Vagina (tissue), 2 donors: ENCODE results near the gene CBR3. TPM values are rescaled to one million over a fixed set of nuclear protein-coding genes. Genes with fewer than 3 reads are reported as not detected.
"Not testable (repeated sequence)": the region's sequence is repeated elsewhere in the genome, so short reads cannot be mapped to it uniquely, and the experiment has no call there.

Source experiments
- DNase-seq, 2 donors: peaks; one replicate each; pipeline ENCODE4 v3.0.0-alpha.2; 2017; ENCODE audit errors: extremely low spot score in 2 of 2
- H3K27ac ChIP-seq: fragments of 200-600 bp; sonication (generic); one replicate; pipeline ENCODE4 v1.5.1; 2019
- H3K27me3 ChIP-seq: fragments of 200-600 bp; sonication (generic); one replicate; pipeline ENCODE4 v1.5.1; 2019
- H3K36me3 ChIP-seq, 2 donors: fragments of 200-600 bp; sonication (generic); one replicate each; pipeline ENCODE4 v1.5.1; 2017 to 2019
- H3K4me1 ChIP-seq: fragments of 200-600 bp; sonication (generic); one replicate; pipeline ENCODE4 v1.5.1; 2019
- H3K4me3 ChIP-seq, 2 donors: fragments of 200-600 bp; sonication (generic); 1 replicate in 1 of 2; 2 replicates in 1 of 2; pipeline ENCODE4 v1.5.1; 2016 to 2019
- H3K9me3 ChIP-seq: fragments of 200-600 bp; sonication (generic); one replicate; pipeline ENCODE4 v1.5.1; 2019
- CTCF ChIP-seq, 3 experiments: fragments of 450-650 bp in 2 of 3; fragments of 200-600 bp in 1 of 3; sonication (generic) in 1 of 3; IDR thresholded peaks; one replicate each; pipeline ENCODE4 v1.5.1; 2017 to 2019; ENCODE audit warnings: antibody characterized with exemption in 3 of 3, mild to moderate bottlenecking in 2 of 3, moderate library complexity in 2 of 3
- POLR2A ChIP-seq, 2 donors: fragments of 450-650 bp; IDR thresholded peaks; one replicate each; pipeline ENCODE4 v1.6.1; 2017; ENCODE audit warnings: antibody characterized with exemption in 2 of 2, mild to moderate bottlenecking in 2 of 2, moderate library complexity in 2 of 2
- POLR2AphosphoS5 ChIP-seq, 2 donors: sonication (generic); formaldehyde crosslinking; IDR thresholded peaks; one replicate each; pipeline ENCODE4 v1.9.0; 2017; ENCODE audit warnings: antibody characterized with exemption in 2 of 2, mild to moderate bottlenecking in 2 of 2, low read depth in 1 of 2; ENCODE audit not compliant: insufficient read depth in 1 of 2
- intact Hi-C: fragments of 100-400 bp; cut with DNase I; formaldehyde crosslinking; loops from one replicate; pipeline ENCODE4 v1.15.1; 2023
- total RNA-seq: library from RNA; depleted of rRNA; stranded (reverse); fragments of >200 nt; gene quantifications from one replicate; pipeline ENCODE4 v1.2.3, GENCODE V29; 2016

Gene CBR3
- total RNA-seq, 1 donor from 2014 or later = 45.2 TPM

- H3K27ac ChIP-seq = no peak overlapping the region
- no peaks in the 10 kb centered on the region for H3K36me3 ChIP-seq
- peaks cover 9% of the 10 kb centered on the region for H3K4me1 ChIP-seq
- H3K9me3 ChIP-seq = no peaks in the 10 kb centered on the region
- no peak for DNase-seq
- TF ChIP-seq CTCF (IDR thresholded peaks at IDR 0.05) (no peak), POLR2AphosphoS5 (IDR thresholded peaks at IDR 0.05; ENCODE audit: insufficient read depth in 1 of 2, low read depth in 1 of 2) (no peak), POLR2A (IDR thresholded peaks at IDR 0.05) (no peak)
- intact Hi-C loops = no loop called here
- no peak overlapping the region for H3K4me3 ChIP-seq
- H3K27me3 ChIP-seq = no peaks in the 10 kb centered on the region
Observed at GRCh38 chr21:36096398-36097290, 38.2 kb upstream of the CBR3 start.

GRCh38 chr21:36097427-36098181 lies 37.3 kb upstream of the CBR3 start:
- Histone ChIP-seq H3K27me3 (no peaks in the 10 kb centered on the region), H3K4me3 (no peak overlapping the region), H3K36me3 (no peaks in the 10 kb centered on the region), H3K4me1 (peaks cover 9% of the 10 kb centered on the region), H3K9me3 (no peaks in the 10 kb centered on the region), H3K27ac (no peak overlapping the region)
- DNase-seq = no peak
- TF ChIP-seq CTCF (IDR thresholded peaks at IDR 0.05) = no peak
- TF ChIP-seq POLR2AphosphoS5 (IDR thresholded peaks at IDR 0.05; ENCODE audit: insufficient read depth in 1 of 2, low read depth in 1 of 2) = peak in 1 of 2 donors; percentile 9
- intact Hi-C loops = no loop called here

GRCh38 chr21:36098182-36098532 lies 36.7 kb upstream of the CBR3 start:
- no peak overlapping the region for H3K4me3 ChIP-seq
- no peak overlapping the region for H3K27ac ChIP-seq
- no peaks in the 10 kb centered on the region for H3K27me3 ChIP-seq
- no peaks in the 10 kb centered on the region for H3K36me3 ChIP-seq
- no peak for TF ChIP-seq POLR2AphosphoS5 (IDR thresholded peaks at IDR 0.05; ENCODE audit: insufficient read depth in 1 of 2, low read depth in 1 of 2)
- no peak for TF ChIP-seq POLR2A (IDR thresholded peaks at IDR 0.05)
- no peak for TF ChIP-seq CTCF (IDR thresholded peaks at IDR 0.05)
- no peaks in the 10 kb centered on the region for H3K9me3 ChIP-seq
- H3K4me1 ChIP-seq = peaks cover 9% of the 10 kb centered on the region
- intact Hi-C loops = no loop called here
- DNase-seq = no peak

GRCh38 chr21:36099000-36099399 lies 35.9 kb upstream of the CBR3 start:
- Histone ChIP-seq H3K4me1 (peaks cover 9% of the 10 kb centered on the region), H3K4me3 (no peak overlapping the region)

GRCh38 chr21:36099695-36100211 lies 35.1 kb upstream of the CBR3 start:
- H3K4me1 ChIP-seq = peaks cover 14% of the 10 kb centered on the region
- DNase-seq, H3K36me3 ChIP-seq, H3K27me3 ChIP-seq, intact Hi-C loops, H3K9me3 ChIP-seq, H3K27ac ChIP-seq, H3K4me3 ChIP-seq: not testable (repeated sequence)

More at GRCh38 chr21:36099000-36099399, 35.9 kb upstream of the CBR3 start:
- TF ChIP-seq POLR2AphosphoS5 (IDR thresholded peaks at IDR 0.05; ENCODE audit: insufficient read depth in 1 of 2, low read depth in 1 of 2) (no peak), CTCF (IDR thresholded peaks at IDR 0.05) (no peak), POLR2A (IDR thresholded peaks at IDR 0.05) (no peak)
- H3K9me3 ChIP-seq = no peaks in the 10 kb centered on the region
- no peaks in the 10 kb centered on the region for H3K36me3 ChIP-seq
- DNase-seq = no peak
- no peak overlapping the region for H3K27ac ChIP-seq
- H3K27me3 ChIP-seq = no peaks in the 10 kb centered on the region
- intact Hi-C loops = no loop called here
